Measurements from ENCODE around the gene ZNF511. TPM values are rescaled to one million over a fixed set of nuclear protein-coding genes. Genes with fewer than 3 reads are reported as not detected.

Gene ZNF511
- total and polyA plus RNA-seq, 3 donors from 2014 or later, result 39.6 to 50.5 (median 46.5) TPM

DNA sequence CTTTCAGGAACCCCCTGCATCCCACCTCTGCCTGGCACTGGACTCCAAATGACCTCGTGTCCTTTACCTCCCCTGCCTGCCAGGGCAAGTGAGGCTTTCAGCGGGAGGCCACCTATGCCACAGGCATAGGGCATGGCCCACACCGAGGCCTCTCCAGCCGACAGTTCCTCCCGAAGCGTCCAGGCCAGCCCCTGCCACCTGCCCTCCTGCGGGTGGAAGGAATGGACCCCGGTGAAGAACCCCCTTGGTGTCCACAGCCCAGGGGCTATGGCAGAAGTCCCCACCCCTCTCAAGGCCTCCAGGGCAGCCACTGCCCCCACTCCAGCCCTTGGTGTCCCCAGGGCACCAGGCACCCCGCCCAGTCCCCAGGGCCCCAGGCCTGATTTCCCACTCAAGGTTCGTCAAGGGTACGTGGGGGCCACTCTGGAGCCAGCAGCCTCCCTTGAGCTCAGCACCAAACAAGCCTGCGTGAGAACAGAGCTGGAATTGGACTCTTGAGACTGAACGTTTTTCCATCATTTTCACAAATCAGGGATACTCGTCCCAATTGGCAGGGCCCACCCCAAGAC, 46.0 kb downstream of the ZNF511 start:
- H3K36me3 ChIP-seq (ENCODE audit: low read depth, missing control alignments), result no peaks in the 10 kb centered on the region
- no peaks in the 10 kb centered on the region for H3K9me3 ChIP-seq
- no peaks in the 10 kb centered on the region for H3K27me3 ChIP-seq
- peaks cover 8% of the 10 kb centered on the region for H3K4me1 ChIP-seq
- no peak overlapping the region for H3K4me3 ChIP-seq
- intact Hi-C loops (cut with DNase I; ENCODE audit: low total_unique reads), result no loop called here
- WGBS, 2 donors, result 87 to 96% methylated on average over 8 to 14 of the region's 14 CpGs
- no peak overlapping the region for H3K27ac ChIP-seq
- no peak for DNase-seq
- TF ChIP-seq, protein P1, sequence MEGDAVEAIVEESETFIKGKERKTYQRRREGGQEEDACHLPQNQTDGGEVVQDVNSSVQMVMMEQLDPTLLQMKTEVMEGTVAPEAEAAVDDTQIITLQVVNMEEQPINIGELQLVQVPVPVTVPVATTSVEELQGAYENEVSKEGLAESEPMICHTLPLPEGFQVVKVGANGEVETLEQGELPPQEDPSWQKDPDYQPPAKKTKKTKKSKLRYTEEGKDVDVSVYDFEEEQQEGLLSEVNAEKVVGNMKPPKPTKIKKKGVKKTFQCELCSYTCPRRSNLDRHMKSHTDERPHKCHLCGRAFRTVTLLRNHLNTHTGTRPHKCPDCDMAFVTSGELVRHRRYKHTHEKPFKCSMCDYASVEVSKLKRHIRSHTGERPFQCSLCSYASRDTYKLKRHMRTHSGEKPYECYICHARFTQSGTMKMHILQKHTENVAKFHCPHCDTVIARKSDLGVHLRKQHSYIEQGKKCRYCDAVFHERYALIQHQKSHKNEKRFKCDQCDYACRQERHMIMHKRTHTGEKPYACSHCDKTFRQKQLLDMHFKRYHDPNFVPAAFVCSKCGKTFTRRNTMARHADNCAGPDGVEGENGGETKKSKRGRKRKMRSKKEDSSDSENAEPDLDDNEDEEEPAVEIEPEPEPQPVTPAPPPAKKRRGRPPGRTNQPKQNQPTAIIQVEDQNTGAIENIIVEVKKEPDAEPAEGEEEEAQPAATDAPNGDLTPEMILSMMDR (IDR thresholded peaks at IDR 0.05), result no peak
- TF ChIP-seq POLR2A (IDR thresholded peaks at IDR 0.05), result no peak

DNA sequence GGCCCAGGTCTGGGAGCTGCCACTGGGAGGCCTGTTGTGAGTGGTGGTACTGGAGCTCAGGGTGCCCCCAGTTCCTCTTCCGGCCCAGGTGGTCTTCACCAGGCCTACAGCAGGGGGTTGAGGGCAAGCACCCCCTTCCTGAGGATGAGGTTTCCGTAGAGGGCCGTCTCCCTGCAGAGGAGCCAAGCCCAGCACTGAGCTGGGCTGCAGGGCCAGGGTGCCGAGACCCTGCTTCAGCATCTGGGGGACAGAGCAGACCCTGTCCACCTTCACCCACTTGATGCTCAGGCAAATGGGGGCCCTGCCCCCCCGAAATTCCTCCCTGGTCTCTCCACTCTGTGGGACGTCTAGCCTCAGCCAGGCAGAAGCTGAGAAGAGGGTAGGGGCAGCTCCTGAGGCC, 46.6 kb downstream of the ZNF511 start:
- H3K27ac ChIP-seq, result no peak overlapping the region
- intact Hi-C loops (cut with DNase I; ENCODE audit: low total_unique reads), result no loop called here
- 95 to 100% methylated on average over 1 to 6 of the region's 6 CpGs for WGBS, 2 donors
- TF ChIP-seq, protein P1 (IDR thresholded peaks at IDR 0.05), result no peak
- TF ChIP-seq POLR2A (IDR thresholded peaks at IDR 0.05), result no peak
- peaks cover 9% of the 10 kb centered on the region for H3K4me1 ChIP-seq
- no peaks in the 10 kb centered on the region for H3K36me3 ChIP-seq (ENCODE audit: low read depth, missing control alignments)
- no peaks in the 10 kb centered on the region for H3K27me3 ChIP-seq
- no peak overlapping the region for H3K4me3 ChIP-seq
- DNase-seq, result no peak
- H3K9me3 ChIP-seq, result no peaks in the 10 kb centered on the region

DNA sequence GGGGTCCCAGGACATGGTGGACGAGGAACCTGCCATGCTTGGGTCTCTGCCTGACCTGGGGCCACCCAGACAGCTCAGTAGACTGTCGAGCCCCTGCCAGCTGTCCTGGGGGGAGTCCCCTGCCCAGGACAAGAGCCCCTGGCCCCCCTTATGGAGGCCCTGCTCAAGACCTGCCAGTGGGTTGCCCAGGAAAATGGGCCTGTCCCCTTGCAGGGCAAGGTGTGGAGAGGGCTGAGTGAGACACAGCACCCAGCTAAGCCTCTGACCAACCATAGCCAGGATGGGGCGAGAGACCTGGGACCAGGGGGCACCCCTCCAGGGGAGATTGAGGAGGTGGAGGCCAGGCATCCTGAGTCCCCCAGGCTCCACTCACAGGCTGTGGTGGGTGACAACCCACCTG, 47.3 kb downstream of the ZNF511 start:
- H3K9me3 ChIP-seq, result no peaks in the 10 kb centered on the region
- WGBS, 2 donors, result 97% methylated on average over 3 of the region's 3 CpGs; no CpG with 5 or more reads in 1 of the 2 donors
- no peaks in the 10 kb centered on the region for H3K36me3 ChIP-seq (ENCODE audit: low read depth, missing control alignments)
- intact Hi-C loops (cut with DNase I; ENCODE audit: low total_unique reads), result no loop called here
- no peak for DNase-seq
- TF ChIP-seq POLR2A (IDR thresholded peaks at IDR 0.05), result no peak
- TF ChIP-seq, protein P1 (IDR thresholded peaks at IDR 0.05), result no peak
- no peak overlapping the region for H3K4me3 ChIP-seq
- no peak overlapping the region for H3K27ac ChIP-seq
- peaks cover 9% of the 10 kb centered on the region for H3K4me1 ChIP-seq
- no peaks in the 10 kb centered on the region for H3K27me3 ChIP-seq

DNA sequence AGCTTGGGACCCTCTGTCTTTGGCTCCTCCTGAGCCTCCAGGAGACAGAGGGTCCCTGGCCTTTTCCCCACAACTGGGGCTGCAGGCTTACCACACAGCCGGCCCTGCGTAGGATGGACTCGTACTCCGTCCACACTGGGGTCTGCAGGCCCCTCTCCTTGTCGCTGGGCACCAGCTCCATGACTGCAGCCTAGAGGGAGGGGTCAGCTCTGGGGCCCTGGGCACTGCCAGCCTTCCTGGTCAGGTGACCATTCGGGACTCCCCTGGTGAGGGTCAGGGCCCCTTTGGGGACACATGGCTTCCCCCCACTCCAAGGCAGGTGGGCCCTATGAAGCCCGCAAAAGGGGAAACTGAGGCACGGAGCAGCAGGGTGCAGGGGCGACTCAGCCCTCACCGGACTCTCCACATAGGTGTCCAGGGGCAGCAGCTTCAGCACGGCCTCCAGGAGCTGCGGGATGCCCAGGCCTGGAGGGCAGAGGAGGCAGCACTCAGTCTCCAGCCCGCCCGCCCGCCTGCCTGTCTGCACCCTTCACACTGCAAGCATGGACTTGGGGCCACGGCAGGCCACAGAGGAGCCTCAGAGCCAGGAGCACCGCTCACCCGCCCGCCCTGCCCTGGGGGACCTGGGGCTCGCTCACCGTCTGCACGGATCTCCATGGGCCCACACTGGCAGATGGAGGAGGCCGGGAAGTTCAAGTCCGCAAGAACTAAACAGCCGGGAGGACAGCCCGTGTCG, 48.0 kb downstream of the ZNF511 start:
- Histone ChIP-seq H3K4me1 (peaks cover 9% of the 10 kb centered on the region), H3K27me3 (no peaks in the 10 kb centered on the region), H3K27ac (no peak overlapping the region), H3K4me3 (peak overlapping the region; percentile 55 to 61), H3K9me3 (no peaks in the 10 kb centered on the region), H3K36me3 (ENCODE audit: low read depth, missing control alignments) (no peaks in the 10 kb centered on the region)
- no peak for TF ChIP-seq POLR2A (IDR thresholded peaks at IDR 0.05)
- TF ChIP-seq, protein P1 (IDR thresholded peaks at IDR 0.05), result no peak
- intact Hi-C loops (cut with DNase I; ENCODE audit: low total_unique reads), result no loop called here
- 0 to 52% methylated on average over 4 to 16 of the region's 27 CpGs for WGBS, 2 donors
- DNase-seq, result no peak
